Osteoblast (primary cell): Measurements from ENCODE around the gene SCUBE3. TPM values are rescaled to one million over a fixed set of nuclear protein-coding genes. Genes with fewer than 3 reads are reported as not detected.

Experiments used
- DNase-seq: peaks from one replicate; pipeline ENCODE4 v3.0.0; 2011; ENCODE audit warnings: low spot score, mixed read lengths; ENCODE audit not compliant: insufficient read length; ENCODE audit errors: missing footprints
- H2AFZ ChIP-seq: 2 replicates; pipeline ENCODE4 v1.6.0; 2011; ENCODE audit warnings: mild to moderate bottlenecking, low read length
- H3K27ac ChIP-seq: 2 replicates; pipeline ENCODE4 v1.5.1; 2011; ENCODE audit warnings: mild to moderate bottlenecking, low read depth, low read length, moderate library complexity
- H3K27me3 ChIP-seq: 2 replicates; pipeline ENCODE4 v1.6.0; 2012; ENCODE audit warnings: mild to moderate bottlenecking, control low read depth, inconsistent platforms, low read length, moderate library complexity; ENCODE audit not compliant: insufficient read depth
- H3K36me3 ChIP-seq: 2 replicates; pipeline ENCODE4 v1.5.1; 2011; ENCODE audit warnings: mild to moderate bottlenecking, low read length, control low read depth, moderate library complexity; ENCODE audit not compliant: insufficient read depth
- H3K4me1 ChIP-seq: 2 replicates; pipeline ENCODE4 v1.5.1; 2011; ENCODE audit warnings: mild to moderate bottlenecking, low read length, control low read depth, moderate library complexity; ENCODE audit not compliant: insufficient read depth
- H3K4me2 ChIP-seq: 2 replicates; pipeline ENCODE4 v1.6.0; 2011; ENCODE audit warnings: mild to moderate bottlenecking, low read length; ENCODE audit not compliant: insufficient read depth
- H3K4me3 ChIP-seq: fragments of 200-600 bp; sonication (generic); 3 replicates; pipeline ENCODE4 v1.5.1; 2012; ENCODE audit warnings: mild to moderate bottlenecking, low read length, inconsistent platforms; ENCODE audit not compliant: insufficient read depth
- H3K79me2 ChIP-seq: 2 replicates; pipeline ENCODE4 v1.6.0; 2012; ENCODE audit warnings: mild to moderate bottlenecking, low read length, control low read depth, inconsistent platforms; ENCODE audit not compliant: insufficient read depth
- H3K9me3 ChIP-seq: 2 replicates; pipeline ENCODE4 v1.5.1; 2011; ENCODE audit warnings: low read depth, low read length, control low read depth
- H4K20me1 ChIP-seq: 2 replicates; pipeline ENCODE4 v1.6.0; 2012; ENCODE audit warnings: mild to moderate bottlenecking, low read length, control low read depth; ENCODE audit not compliant: insufficient read depth
- CTCF ChIP-seq: IDR thresholded peaks from 2 replicates; pipeline ENCODE4 v1.5.1; 2011; ENCODE audit warnings: mild to moderate bottlenecking, low read depth, low read length, moderate library complexity; ENCODE audit errors: extremely low read depth
- total RNA-seq: library from RNA; depleted of rRNA; stranded (reverse); fragments of >200 nt; gene quantifications from 2 replicates; pipeline ENCODE4 v1.2.3, GENCODE V29; 2012

Gene SCUBE3
- total RNA-seq, 1 donor: 30.4 TPM

- DNase-seq: peak; percentile 81
- Histone ChIP-seq H3K4me3 (no peak overlapping the region), H3K36me3 (no peaks in the 10 kb centered on the region), H3K9me3 (no peaks in the 10 kb centered on the region), H3K79me2 (no peaks in the 10 kb centered on the region), H2AFZ (peak overlapping the region; percentile 5), H3K27ac (peak overlapping the region; percentile 60), H3K4me2 (peak overlapping the region; percentile 7), H3K27me3 (no peaks in the 10 kb centered on the region), H4K20me1 (no peaks in the 10 kb centered on the region), H3K4me1 (peaks cover 68% of the 10 kb centered on the region)
- TF ChIP-seq CTCF: no peak
Observed at GRCh38 chr6:35177596-35177995, 36.2 kb upstream of the SCUBE3 start.

- no peaks in the 10 kb centered on the region for H3K27me3 ChIP-seq
- peak overlapping the region; percentile 60 for H3K27ac ChIP-seq
- no peak overlapping the region for H2AFZ ChIP-seq
- DNase-seq: no peak
- no peak for TF ChIP-seq CTCF
- peak overlapping the region; percentile 7 for H3K4me2 ChIP-seq
- no peak overlapping the region for H3K4me3 ChIP-seq
- H3K4me1 ChIP-seq: peaks cover 64% of the 10 kb centered on the region
- H4K20me1 ChIP-seq: no peaks in the 10 kb centered on the region
- no peaks in the 10 kb centered on the region for H3K79me2 ChIP-seq
- no peaks in the 10 kb centered on the region for H3K9me3 ChIP-seq
- H3K36me3 ChIP-seq: no peaks in the 10 kb centered on the region
Observed at GRCh38 chr6:35178012-35178411, 35.7 kb upstream of the SCUBE3 start.

DNA sequence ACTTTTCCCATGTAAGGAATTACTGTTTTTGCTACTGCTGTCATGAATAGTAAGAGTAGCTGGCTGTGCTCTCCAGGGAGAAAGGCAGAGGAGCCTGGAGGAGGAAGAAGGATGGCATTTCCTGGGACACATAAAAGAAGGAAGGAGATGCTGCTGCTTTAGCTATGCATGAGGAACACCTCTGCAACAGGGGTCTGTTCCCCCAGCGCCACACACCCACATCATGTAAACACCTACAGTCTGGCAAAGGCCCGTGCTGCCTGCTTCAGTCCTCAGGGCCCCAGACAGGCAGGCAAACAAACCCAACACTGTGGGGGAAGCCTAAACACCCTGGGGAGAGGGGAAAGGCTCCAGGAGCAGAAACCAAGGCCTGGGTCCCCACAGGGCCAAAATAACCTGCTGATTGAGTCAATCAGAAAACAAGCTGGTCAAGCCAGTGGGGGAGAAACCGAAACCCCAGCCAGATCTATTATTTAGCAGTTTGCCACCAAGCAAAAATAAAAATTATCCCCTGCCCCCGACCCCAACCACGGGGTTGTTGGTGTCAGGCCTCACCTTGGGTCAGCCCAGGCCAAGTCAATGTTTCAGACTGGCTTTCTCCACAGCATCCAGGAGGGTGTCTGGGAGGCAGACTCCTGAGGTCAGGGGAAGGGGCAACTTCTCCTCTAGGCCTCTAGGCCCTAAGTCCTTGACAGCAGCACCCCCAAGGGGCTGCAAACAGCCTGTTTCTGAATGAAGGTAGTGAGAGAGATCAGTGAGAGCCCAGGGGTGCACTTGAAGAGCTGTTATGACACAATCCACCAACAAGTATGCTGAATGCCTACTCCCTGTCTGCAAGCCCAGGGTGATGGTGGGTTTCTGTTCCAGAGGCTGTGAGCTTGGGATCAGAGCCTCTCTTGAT is 34.6 kb upstream of the SCUBE3 start:
- Histone ChIP-seq H3K4me1 (peaks cover 58% of the 10 kb centered on the region), H2AFZ (no peak overlapping the region), H3K27me3 (no peaks in the 10 kb centered on the region), H3K36me3 (no peaks in the 10 kb centered on the region), H3K79me2 (no peaks in the 10 kb centered on the region), H3K4me2 (peak overlapping the region; percentile 14), H3K4me3 (no peak overlapping the region), H3K27ac (peak overlapping the region; percentile 60), H3K9me3 (no peaks in the 10 kb centered on the region), H4K20me1 (no peaks in the 10 kb centered on the region)
- no peak for DNase-seq
- peak; percentile 12 for TF ChIP-seq CTCF

DNA sequence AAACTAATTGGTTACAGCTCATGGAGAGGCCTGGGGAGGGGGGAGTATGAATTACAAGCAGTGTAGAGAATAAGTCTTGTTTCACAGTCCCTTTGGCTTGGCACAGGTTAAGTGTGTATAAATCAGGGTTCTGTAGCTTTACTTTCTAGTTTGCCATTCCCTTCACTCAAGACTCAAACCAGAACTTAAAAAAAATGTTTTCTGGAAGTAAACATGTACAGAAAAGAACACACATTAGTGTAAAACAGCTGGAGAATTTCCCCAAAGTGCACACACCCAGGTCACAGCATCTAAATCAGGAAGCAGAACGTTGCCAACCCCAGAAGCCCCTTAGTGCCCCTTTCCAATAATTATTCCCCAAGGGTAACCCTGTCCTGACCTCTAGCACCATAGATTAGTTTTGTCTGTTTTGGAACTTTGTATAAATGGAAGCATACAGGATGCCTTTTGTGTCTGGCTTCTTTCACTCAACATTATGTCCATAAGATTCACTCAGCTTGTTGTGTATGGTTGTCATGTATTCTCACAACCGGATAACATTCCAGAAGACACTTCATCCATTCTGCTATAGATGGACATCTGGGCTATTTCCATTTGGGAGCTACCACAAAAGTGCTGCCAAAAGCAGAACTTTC is 33.7 kb upstream of the SCUBE3 start:
- H4K20me1 ChIP-seq: no peaks in the 10 kb centered on the region
- peak overlapping the region; percentile 60 for H3K27ac ChIP-seq
- no peak overlapping the region for H3K4me2 ChIP-seq
- no peak overlapping the region for H2AFZ ChIP-seq
- TF ChIP-seq CTCF: no peak
- H3K4me1 ChIP-seq: peaks cover 64% of the 10 kb centered on the region
- H3K4me3 ChIP-seq: no peak overlapping the region
- H3K36me3 ChIP-seq: no peaks in the 10 kb centered on the region
- H3K79me2 ChIP-seq: no peaks in the 10 kb centered on the region
- DNase-seq: no peak
- no peaks in the 10 kb centered on the region for H3K27me3 ChIP-seq
- no peaks in the 10 kb centered on the region for H3K9me3 ChIP-seq
